Measurements from ENCODE around the gene SPDEF. TPM values are rescaled to one million over a fixed set of nuclear protein-coding genes. Genes with fewer than 3 reads are reported as not detected.

SPDEF gene
- total RNA-seq, 1 experiment from 2014 or later, result 0.85 TPM

- no peak for DNase-seq
- H4K20me1 ChIP-seq (ENCODE audit: insufficient read depth), result no peaks in the 10 kb centered on the region
- peaks cover 24% of the 10 kb centered on the region for H3K4me1 ChIP-seq (replicated peaks; ENCODE audit: insufficient read depth)
- H3F3A ChIP-seq (ENCODE audit: insufficient read depth, low read depth), result peaks cover 27% of the 10 kb centered on the region; the same call in 1 of the 2 replicates
- ChIA-PET CTCF (no interaction called here), POLR2A (ENCODE audit: unreplicated experiment) (no interaction called here)
- H3K79me2 ChIP-seq (ENCODE audit: low read depth), result no peaks in the 10 kb centered on the region
- no peak overlapping the region for H3K4me3 ChIP-seq
- TF ChIP-seq CTCF (conservative IDR thresholded peaks at IDR 0.05), result no peak
- TF ChIP-seq EZH2 (IDR thresholded peaks at IDR 0.05; ENCODE audit: low read depth), result no peak
- H3K9me3 ChIP-seq (ENCODE audit: insufficient read depth, low read depth), result no peaks in the 10 kb centered on the region
- intact Hi-C loops (cut with micrococcal nuclease; ENCODE audit: unreplicated experiment), result no loop called here
- H3K27ac ChIP-seq, result no peak overlapping the region
- H3K4me2 ChIP-seq, result no peak overlapping the region
- no peaks in the 10 kb centered on the region for H3K27me3 ChIP-seq (ENCODE audit: insufficient read depth, low read depth)
- H2AFZ ChIP-seq, result no peak overlapping the region
- no peaks in the 10 kb centered on the region for H3K36me3 ChIP-seq (ENCODE audit: low read depth)
- no TSS peak for BruUV-seq (replicated peaks)
- no peaks in the 10 kb centered on the region for H3K9me2 ChIP-seq (ENCODE audit: insufficient read depth)
These were observed 9.6 kb upstream of the SPDEF start for GRCh38 chr6:34565722-34566137.

DNA sequence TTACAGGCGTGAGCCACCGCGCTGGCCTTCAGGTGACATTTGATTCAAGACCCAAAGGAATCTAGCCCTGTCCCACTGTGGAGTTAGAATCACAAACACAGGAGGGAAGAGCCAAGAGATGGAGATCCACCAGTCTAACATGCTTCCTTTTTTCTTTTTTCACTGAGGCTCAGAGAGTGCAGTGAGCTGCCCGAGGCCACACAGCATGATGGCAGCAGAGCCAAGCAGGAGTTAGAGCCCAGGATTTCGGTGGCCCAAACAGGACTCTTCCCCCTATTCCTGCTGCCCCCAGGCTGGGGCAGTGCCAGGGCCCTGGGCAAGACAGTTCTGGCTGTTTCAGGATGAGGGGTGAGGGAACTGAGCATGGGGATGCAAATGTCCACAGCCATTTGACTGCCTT, 8.1 kb upstream of the SPDEF start:
- Histone ChIP-seq H4K20me1 (ENCODE audit: insufficient read depth) (no peaks in the 10 kb centered on the region), H3K4me3 (no peak overlapping the region), H3K36me3 (ENCODE audit: low read depth) (no peaks in the 10 kb centered on the region), H3K27ac (no peak overlapping the region), H2AFZ (no peak overlapping the region), H3K79me2 (ENCODE audit: low read depth) (no peaks in the 10 kb centered on the region), H3F3A (ENCODE audit: insufficient read depth, low read depth) (peaks cover 26% of the 10 kb centered on the region; the same call in 1 of the 2 replicates), H3K4me2 (no peak overlapping the region), H3K27me3 (ENCODE audit: insufficient read depth, low read depth) (no peaks in the 10 kb centered on the region), H3K4me1 (replicated peaks; ENCODE audit: insufficient read depth) (peaks cover 24% of the 10 kb centered on the region), H3K9me3 (ENCODE audit: insufficient read depth, low read depth) (no peaks in the 10 kb centered on the region), H3K9me2 (ENCODE audit: insufficient read depth) (no peaks in the 10 kb centered on the region)
- ChIA-PET POLR2A (ENCODE audit: unreplicated experiment) (no interaction called here), CTCF (no interaction called here)
- intact Hi-C loops (cut with micrococcal nuclease; ENCODE audit: unreplicated experiment), result no loop called here
- peak in 1 of 2 experiments; percentile 3 for DNase-seq
- BruUV-seq (replicated peaks), result no TSS peak
- TF ChIP-seq EZH2 (IDR thresholded peaks at IDR 0.05; ENCODE audit: low read depth), result no peak
- no peak for TF ChIP-seq CTCF (conservative IDR thresholded peaks at IDR 0.05)

- H3K4me3 ChIP-seq, result no peak overlapping the region
- peak in 1 of 2 experiments; percentile 19 for DNase-seq
- H3K9me3 ChIP-seq (ENCODE audit: insufficient read depth, low read depth), result no peaks in the 10 kb centered on the region
- BruUV-seq (replicated peaks), result no TSS peak
- no peaks in the 10 kb centered on the region for H3K27me3 ChIP-seq (ENCODE audit: insufficient read depth, low read depth)
- peaks cover 24% of the 10 kb centered on the region; the same call in 1 of the 2 replicates for H3F3A ChIP-seq (ENCODE audit: insufficient read depth, low read depth)
- H3K36me3 ChIP-seq (ENCODE audit: low read depth), result no peaks in the 10 kb centered on the region
- intact Hi-C loops (cut with micrococcal nuclease; ENCODE audit: unreplicated experiment), result no loop called here
- no peak overlapping the region for H3K27ac ChIP-seq
- H3K4me2 ChIP-seq, result no peak overlapping the region
- TF ChIP-seq CTCF (conservative IDR thresholded peaks at IDR 0.05) (no peak), EZH2 (IDR thresholded peaks at IDR 0.05; ENCODE audit: low read depth) (no peak)
- H4K20me1 ChIP-seq (ENCODE audit: insufficient read depth), result no peaks in the 10 kb centered on the region
- no peak overlapping the region for H2AFZ ChIP-seq
- POLR2A ChIA-PET (ENCODE audit: unreplicated experiment), result no interaction called here
- CTCF ChIA-PET, result no interaction called here
- no peaks in the 10 kb centered on the region for H3K79me2 ChIP-seq (ENCODE audit: low read depth)
- H3K4me1 ChIP-seq (replicated peaks; ENCODE audit: insufficient read depth), result peaks cover 18% of the 10 kb centered on the region
- no peaks in the 10 kb centered on the region for H3K9me2 ChIP-seq (ENCODE audit: insufficient read depth)
These were observed 7.4 kb upstream of the SPDEF start for GRCh38 chr6:34563513-34563870.
